T follicular helper cell (primary cell): Measurements from ENCODE around the gene CYLD.

Source experiments
- DNase-seq: peaks from one replicate; pipeline ENCODE4 v3.0.0-alpha.2; 2020; ENCODE audit warnings: low read depth

CYLD gene

DNA sequence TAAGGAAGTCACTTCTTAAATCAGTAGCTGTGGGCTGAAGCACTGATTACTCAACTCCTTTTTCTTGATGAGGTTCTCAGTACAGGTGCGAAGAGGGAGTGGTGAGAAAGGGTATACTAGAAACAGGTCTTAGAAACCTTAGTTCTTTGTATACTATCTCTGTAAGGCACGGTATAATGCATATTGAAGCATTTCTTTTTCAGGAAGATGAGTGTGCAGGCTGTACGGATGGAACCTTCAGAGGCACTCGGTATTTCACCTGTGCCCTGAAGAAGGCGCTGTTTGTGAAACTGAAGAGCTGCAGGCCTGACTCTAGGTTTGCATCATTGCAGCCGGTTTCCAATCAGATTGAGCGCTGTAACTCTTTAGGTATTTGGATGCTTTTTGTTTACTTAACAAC is 39.2 kb downstream of the CYLD start:
- DNase-seq: peak; percentile 7

DNA sequence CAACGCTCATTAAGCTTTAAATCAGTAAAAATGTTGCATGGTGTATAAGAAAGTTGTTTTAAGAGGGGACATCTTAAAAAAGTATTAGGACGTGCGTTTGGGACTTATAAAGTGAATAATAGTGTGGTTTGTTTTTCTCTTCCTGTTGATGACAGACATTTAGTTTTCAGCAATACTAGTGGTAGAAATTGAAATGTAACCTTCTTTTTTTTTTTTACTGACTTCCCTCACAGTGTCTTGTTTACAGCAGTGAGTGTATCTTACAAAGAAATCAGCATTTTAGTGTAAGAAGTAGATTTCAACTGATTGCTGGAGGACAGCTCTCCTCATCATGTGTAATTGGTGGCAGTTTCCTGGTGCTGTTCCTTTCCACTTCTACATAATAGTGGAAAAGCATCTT is 39.6 kb downstream of the CYLD start:
- no peak for DNase-seq

DNA sequence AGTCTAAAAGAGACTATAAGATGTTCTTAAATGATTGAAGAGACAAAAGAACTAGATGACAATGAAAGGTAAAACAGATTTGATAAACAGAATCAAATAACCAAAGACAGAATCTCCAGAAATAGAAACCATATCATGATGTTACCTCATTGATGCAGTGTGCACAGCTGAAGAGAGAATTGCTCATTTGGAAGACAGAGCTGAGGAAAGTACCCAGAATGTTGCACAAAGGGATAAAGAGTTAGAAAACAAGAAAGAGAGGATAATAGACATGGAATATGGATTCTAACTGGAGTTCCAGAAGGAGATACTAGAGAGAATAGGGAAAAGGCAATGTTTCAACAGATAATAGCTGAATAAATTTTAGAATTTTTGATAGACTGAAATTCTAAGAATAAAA is 47.9 kb downstream of the CYLD start:
- no peak for DNase-seq

DNA sequence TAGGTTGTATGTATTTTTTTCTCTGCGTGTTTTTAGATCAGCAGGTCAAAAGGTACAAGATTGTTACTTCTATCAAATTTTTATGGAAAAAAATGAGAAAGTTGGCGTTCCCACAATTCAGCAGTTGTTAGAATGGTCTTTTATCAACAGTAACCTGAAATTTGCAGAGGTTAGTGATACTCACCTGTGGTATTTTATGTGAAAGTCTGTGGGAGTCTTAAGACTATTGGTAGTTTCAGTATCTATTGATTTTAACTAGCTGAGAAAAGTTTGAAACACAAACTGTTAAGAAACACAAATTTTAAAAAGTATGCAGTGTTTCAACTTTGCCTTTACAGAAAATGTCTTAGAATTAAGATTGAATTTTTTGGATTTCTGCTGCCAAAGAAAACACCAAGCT is 49.6 kb downstream of the CYLD start:
- no peak for DNase-seq

DNA sequence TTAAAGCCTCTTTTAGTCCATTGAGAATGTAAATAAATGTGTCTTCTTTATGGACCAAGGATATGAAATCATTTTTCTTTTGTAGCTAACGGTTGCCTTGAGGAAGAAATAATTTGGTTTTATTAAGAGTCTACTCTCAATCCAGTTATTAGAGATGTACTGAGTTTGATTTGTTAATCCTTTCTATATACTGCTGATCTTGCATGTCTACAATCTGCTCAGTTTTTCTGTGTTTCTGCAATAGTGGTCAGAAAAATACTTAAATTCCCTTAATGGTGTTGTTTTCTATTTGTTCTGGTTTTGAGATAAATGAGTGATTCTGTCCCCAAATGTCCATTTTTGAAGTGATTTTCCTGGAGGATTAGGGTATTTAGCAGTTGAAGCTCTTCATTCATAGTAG is 54.9 kb downstream of the CYLD start:
- no peak for DNase-seq

DNA sequence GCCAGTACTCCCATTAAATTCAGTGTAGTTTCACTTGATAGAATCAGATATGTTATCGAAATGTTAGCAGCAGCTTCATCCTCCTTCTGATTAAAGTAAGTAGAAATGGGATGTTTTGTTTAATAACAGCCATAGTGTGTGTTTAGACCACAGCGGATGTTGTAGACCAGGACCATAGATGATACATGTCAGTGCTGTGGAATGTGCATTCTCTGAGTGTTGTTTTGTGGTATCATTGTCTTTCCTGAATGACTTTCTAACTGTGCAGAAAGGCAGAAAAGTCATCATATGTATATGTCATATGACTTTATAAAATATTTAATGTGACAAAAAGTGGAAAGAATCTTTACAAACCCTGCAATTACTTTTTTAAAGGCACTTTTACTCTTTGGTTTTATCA is 55.6 kb downstream of the CYLD start:
- no peak for DNase-seq

DNA sequence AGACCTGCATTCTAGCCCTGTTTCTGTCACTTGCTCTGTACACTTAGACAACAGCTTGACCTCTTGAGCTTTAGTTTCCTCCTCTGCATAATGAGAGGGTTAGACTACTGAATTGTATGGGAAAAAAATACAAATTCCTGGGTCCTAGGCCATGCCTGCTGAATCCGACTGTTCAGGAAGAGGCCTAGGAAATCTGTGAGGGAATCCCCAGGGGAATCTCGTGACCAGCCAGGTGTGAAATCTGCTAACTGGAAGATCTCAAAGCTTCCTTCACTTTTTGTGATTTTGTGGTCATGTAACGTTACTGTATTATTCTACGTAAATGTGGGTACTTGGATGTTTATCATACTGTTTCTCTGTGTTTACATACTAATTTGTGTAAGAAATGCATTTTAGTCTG is 58.2 kb downstream of the CYLD start:
- DNase-seq: no peak

DNA sequence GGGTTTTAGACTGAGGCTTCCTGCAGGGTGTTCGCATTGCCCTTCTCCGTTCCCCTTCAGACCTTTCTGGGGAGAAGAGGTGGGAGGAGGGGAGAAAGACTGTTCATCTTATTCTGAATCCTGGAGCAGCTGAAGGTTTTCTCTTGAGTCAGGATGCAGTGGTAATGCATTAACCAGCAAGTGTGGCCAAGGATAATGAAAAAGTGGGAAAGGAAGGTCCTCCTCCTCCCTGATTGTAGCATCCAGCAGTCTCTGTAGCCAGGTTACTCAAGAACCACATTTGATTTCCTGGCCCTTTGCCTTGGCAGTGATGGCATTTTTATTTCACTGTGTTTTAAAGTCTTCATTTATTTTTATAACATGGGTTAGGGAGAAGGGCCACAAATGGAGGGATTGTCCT is 59.1 kb downstream of the CYLD start:
- no peak for DNase-seq

DNA sequence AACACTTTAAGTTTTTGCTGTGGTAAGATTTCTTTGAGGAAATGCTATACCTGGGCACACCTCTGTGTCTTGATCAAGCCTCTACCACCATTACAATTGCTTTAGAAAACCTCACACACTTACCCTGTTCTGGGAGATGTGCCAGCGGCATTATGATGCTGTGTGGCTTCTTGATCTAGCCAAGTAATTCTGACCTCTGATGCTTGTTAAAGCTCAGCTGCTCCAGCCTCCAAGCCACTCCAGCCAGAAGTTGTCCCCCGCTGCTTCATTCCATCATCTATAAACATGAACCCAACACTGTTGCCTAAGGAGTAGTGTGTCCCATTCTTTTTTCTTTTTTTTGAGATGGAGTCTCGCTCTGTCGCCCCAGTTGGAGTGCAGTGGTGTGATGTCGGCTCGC is 60.1 kb downstream of the CYLD start:
- no peak for DNase-seq

DNA sequence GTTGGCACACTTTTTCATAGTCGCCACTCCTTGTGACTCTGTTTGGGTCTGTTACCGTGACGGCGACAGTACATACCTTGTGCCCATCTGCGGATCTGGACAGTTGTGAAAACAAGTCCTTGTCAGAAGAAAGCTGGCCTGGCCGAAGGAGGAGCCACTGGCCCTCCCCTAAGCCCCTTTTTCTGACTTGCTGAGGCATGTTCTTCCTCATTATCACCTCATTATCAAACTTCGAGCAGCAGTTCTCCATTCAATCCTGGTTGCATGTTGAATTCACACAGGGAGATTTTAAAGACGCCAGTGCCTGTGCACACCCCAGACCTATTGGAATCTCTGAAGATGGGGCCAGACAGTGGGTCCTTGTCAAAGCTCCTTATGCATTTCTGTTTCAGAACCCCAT is 61.1 kb downstream of the CYLD start:
- no peak for DNase-seq

DNA sequence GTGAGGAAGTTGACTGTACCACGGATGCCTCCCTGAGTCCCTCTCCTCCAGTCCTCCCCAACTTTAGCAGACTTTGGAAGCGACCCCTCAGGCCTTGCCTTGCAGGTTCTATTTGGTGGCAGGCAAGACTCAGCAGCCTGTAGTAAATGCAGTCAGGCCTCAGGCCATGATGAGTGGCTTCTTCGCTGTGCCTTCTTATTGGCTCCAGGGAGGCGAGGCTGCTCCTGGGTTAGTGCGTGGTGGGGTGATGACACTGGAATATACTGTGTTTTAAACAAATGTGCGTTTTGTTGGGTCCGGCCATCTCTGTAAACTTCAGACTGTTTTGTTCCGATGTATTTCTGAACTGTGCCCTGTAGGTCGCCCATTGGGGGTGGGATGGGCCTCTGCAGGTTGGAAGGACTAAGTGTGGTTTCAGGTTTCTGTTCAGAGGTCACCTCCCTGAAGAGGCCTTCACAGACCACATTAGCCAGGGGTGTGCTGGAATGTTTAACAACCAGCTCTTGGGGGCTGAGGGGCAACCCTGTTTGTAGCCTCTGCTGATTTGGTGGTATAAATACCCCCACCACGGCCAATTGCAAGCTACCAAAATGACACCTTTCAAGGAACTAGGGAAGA is 62.5 kb downstream of the CYLD start:
- no peak for DNase-seq

DNA sequence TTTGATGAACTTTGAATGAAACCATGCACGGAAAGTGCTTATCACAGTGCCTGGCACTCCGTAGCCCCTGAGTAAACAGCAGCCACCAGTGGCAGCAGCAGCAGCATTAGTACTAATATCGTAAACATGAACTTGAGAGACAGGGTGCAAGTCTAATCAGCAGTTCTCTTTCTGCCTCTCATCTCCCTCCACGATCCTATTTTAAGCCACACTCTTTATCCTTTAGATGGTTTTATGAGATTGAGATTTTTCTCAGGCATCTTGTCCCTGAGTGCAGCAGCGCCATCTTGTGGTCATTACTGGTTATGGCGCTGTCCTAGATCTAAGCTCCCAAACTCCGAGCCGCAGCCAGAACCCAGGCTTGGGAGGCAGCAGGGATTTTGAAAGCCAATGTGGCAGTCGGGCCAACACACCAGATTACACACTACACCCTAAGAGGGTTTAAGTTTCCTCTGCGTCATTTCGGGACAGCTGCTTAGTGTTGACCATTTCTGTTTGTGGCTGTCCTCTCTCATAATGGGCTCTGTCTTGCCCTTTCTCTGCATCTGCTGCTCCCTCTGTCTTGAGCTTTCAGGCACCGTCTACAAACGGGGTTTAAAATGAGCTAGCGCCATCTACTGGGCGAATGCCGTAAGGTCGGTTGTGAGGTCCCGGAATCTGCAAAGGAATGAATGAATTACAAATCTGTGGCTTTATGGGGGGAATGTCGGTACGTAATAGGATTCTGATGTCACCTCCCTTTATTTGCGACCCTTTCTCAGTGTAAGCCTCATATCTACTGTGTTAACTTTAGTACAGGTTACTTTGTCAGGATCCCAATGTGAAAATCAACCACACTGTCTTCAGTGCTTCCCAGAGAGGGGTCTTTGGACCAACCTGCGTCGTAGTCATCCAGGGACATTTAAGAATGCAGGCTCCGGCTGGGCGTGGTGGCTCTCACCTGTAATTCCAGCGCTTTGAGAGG is 64.5 kb downstream of the CYLD start:
- peak; percentile 79 for DNase-seq

DNA sequence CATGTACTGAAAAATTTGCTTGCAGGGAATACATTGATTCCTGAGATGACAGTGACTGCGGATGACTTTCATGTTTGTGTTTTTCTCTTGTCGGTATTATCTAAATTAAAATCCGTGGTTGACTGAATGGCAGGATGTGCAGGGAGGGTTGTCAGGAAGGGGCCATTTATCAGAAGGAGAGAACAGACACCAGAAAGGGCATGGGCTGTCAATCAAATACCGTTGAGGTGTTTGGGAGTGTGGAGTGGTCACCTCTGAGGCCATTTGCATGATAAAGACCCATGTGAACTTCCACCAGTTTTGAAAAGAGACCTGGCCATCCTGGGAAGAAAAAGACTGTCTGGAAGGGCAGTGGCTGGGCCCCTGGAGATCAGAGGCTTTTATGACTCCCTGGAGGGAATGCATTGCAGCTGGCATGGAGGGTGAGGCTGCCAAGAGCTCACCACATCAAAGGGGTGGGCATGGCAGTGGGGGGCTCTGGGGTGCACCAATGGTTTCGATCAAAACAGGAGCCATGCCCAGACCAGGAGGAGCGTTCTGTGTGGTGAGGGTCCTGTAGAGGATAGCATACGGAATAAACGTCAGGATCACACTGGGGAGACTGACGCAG is 67.1 kb downstream of the CYLD start:
- no peak for DNase-seq

DNA sequence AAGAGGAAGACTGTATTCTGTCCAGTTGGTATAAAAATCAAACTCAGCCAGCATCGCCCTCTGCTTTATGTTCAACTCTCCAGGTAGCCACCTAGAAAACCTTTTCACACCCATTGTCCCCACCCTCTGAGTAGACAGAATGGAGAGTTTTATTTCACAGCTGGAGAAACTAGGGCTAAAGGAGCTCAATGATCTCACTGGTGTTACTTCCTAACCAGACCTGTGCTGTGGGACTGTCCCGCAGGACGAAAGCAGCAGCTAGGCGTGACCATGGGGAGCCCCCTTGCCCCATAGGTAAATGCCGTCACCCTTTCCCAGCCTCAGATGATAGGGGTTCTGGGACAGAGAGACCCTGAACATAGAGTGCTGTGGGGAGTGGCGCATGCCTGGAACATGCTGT is 67.7 kb downstream of the CYLD start:
- no peak for DNase-seq

DNA sequence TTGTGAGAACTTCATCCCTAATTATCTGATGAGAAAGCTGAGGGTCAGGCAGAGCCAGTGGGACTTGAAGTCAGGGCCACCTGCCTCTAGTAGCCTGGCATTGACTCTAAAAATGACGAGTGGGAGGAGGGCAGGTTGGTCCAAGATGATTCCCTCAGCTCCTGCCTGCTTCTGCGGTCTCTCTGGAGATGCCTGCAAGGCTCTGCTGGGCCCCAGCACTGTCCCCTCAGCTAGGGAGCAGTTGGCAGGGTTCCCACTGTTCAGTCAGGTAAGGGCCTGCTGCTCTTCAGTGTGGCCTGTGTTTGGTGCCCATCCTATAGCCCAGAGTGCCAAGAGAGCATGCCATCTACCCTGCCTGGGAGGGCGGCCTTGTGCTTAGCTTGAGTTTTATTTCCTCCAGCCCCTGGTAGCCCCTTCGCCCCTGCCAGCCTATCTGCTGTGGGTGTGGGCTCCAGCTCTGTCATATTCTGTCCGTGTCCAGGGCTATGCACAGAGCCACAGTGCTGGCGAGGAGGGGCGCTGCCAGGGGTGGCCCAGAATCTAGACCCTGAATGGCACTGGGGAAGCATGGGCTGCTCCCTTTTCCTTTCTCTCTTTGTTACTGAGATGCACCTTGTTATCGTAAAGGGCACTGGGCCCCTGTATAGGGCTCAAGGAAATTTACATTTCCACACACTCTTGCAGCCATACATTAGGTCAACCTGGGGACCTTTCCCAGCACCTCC is 68.5 kb downstream of the CYLD start:
- no peak for DNase-seq

DNA sequence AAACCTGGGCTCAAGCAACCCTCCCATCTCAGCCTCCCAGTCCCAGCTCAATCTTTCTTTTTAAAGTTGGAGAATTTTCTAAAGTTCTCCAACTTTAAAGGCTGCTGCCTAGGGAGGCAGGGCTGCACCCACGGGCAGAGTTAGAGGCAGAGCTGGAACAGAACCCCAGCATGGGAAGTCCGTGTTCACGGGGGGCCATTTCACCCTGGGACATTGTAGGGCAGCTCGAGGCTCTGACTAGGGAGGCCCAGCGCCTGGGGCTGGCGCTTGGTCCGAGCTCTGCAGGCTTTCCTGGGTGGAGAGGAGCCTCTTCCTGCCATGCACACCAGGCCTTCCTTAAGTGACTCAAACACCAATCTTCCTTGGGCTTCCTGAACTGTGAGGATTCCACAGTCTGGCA is 70.2 kb downstream of the CYLD start:
- DNase-seq: no peak

DNA sequence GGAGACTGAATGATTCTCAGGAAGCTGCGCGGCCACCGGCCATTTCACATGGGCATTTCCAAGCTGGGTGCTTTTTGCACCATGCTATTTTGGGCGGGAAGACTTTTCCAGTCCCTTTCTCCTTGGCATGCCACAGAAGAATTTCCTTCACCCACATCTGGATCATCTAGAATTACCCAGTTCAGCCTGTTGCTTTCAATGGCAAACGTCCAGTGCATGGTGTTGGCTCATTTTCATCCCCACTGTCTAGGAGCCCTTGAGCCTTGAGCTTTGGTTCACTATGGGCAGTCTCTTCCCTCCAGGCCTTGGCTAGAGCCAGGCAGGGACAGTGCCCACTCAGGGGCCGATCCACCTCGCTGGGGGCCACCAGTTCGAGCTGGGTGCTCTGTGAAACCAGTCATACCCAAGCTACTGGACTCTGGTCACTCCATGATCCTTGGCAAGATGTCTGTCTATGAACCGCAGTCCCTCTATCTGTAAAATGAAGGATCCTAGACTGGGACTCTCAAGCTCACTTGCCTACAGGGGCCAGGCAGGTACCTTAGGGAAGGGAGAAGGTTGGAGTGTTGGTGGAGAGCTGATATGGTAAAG is 71.1 kb downstream of the CYLD start:
- no peak for DNase-seq

DNA sequence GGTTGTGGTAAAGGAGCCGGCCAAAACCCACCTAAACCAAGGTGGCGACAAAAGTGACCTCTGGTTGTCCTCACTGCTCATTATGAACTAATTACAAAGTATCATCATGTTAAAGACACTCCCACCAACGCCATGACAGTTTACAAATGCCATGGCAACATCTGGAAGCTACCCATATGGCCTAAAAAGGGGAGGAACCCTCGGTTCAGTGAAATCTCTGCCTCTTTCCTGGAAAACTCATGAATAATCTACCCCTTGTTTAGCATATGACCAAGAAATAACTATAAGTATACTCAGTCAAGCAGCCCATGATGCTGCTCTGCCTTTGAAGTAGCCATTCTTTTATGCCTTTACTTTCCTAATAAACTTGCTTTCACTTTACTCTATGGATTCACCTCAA is 72.2 kb downstream of the CYLD start:
- DNase-seq: no peak

DNA sequence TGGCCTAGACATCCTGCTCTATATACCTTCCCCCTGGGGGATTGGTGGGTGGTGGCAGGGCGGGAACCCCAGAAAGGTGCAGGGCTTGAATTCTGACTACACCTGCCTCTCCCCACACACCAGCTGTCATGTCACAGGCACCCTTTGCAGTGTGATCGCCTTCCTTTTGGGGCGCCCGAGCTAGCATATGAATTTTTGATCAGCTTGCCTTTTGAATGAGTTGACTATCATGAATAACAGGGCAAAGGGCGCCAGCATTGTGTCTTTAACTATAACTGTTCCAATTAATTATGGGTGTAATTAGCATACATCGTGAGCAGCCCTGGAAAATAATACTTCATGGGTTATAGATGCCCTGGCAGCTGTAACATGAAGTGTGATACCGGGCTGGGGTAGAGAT is 72.7 kb downstream of the CYLD start:
- no peak for DNase-seq

DNA sequence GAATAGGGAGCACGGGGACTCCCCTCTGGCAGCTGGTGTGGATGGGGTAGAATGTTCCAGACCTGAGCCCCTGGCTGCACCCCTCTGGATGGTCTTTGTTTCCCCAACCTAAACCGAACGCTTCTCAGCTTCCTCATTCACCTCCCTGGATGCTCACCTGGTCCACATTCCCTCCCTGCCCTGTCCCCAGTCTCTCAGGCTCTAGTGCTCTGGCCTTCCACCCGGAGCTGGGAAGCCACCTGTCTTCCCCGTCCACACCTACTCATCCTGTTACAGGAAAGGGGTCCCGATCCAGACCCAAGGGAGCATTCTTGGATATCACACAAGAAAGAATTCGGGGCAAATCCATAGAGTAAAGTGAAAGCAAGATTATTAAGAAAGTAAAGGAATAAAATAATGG is 73.5 kb downstream of the CYLD start:
- DNase-seq: no peak

DNA sequence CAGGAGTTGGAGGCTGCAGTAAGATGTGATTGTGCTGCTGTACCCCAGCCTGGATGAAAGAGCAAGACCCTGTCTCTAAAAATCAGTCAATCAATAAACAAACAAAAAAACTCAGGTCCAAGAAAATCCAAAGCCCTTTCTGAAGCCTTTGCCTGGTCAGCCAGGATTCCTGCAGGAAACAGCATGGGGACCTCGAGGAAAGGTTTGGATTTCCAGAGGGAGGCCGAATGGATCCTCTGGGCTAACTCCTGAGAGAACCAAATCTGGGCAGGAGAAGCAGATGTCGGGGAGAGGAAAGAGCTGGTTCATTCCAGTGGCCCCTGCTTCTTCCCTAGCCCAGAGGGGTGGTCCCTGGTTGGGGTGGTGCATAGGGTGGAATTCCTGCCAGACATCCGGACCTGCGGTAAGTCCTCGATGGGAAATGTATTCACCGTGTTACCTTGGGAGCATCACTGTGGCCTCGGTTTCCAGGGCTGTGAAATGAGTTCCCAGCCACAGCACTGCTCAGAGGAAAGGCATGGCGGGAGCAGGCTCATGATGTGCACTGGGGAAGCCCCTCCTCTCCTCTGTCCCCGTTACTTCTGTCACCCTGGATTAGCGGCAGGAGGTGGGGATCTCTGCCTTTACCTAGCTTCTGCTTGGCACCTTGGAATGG is 75.1 kb downstream of the CYLD start:
- DNase-seq: no peak

DNA sequence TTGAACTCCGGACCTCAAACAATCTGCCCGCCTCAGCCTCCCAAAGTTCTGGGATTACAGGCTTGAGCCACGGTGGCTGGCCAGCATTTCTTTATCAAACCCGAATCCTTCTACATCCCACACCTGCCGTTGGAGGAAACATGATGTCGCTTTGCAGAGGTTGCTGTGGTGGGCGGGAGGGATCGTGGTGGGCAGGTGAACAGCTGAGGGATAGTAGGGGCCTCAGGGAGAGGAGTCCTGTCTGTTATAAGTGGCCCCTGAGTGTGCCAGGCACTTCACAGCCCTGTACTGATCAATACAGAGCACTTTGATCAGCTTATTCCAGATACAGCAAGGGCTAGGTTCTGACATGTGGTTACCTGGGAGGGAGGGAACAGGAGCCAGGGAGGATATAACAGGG is 76.5 kb downstream of the CYLD start:
- no peak for DNase-seq
